CD8-positive, alpha-beta memory T cell (primary cell): ENCODE measurements around the gene PLCB2. TPM values are rescaled to one million over a fixed set of nuclear protein-coding genes. Genes with fewer than 3 reads are reported as not detected.

Source experiments
- CTCF ChIA-PET: fragments of 350-600 bp; sonication (Branson Sonifier 250); formaldehyde crosslinking; loops from one replicate; lab custom pipeline; 2021; ENCODE audit warnings: antibody characterized with exemption; lab: Charles Lee
- POLR2A ChIA-PET: fragments of 350-600 bp; sonication (Branson Sonifier 250); formaldehyde crosslinking; loops from one replicate; lab custom pipeline; 2021; ENCODE audit warnings: antibody characterized with exemption; lab: Charles Lee
- DNase-seq, 5 donors: peaks; one replicate each; pipeline versions ENCODE4 v3.0.0 to v3.0.0-alpha.2; 2020 to 2022; ENCODE audit warnings: mixed read lengths in 1 of 5
- H3K27ac ChIP-seq: one replicate; pipeline ENCODE4 v1.7.0; 2013; ENCODE audit warnings: low read depth, mild to moderate bottlenecking, low read length, moderate library complexity
- H3K27me3 ChIP-seq: 2 replicates; pipeline ENCODE4 v1.7.0; 2013; ENCODE audit warnings: low read length, mild to moderate bottlenecking; ENCODE audit not compliant: insufficient read depth, poor library complexity, severe bottlenecking
- H3K36me3 ChIP-seq: 2 replicates; pipeline ENCODE4 v1.7.0; 2013; ENCODE audit warnings: mild to moderate bottlenecking, low read length, moderate library complexity; ENCODE audit not compliant: insufficient read depth
- H3K4me1 ChIP-seq: 2 replicates; pipeline ENCODE4 v1.7.0; 2013; ENCODE audit warnings: mild to moderate bottlenecking, low read length, moderate library complexity; ENCODE audit not compliant: insufficient read depth
- H3K4me3 ChIP-seq: 2 replicates; pipeline ENCODE4 v1.7.0; 2013; ENCODE audit warnings: mild to moderate bottlenecking, low read length
- H3K9me3 ChIP-seq: 2 replicates; pipeline ENCODE4 v1.7.0; 2013; ENCODE audit warnings: mild to moderate bottlenecking, low read length
- H3K27ac Mint-ChIP-seq, 8 donors: one replicate each; pipeline ENCODE4 v1.8.0; 2020 to 2021; ENCODE audit warnings: mixed read lengths in 8 of 8, mild to moderate bottlenecking in 6 of 8, inconsistent platforms in 3 of 8, moderate library complexity in 3 of 8
- H3K27me3 Mint-ChIP-seq, 2 donors: one replicate each; pipeline ENCODE4 v1.8.0; 2020 to 2021; ENCODE audit warnings: mixed read lengths in 2 of 2, mild to moderate bottlenecking in 1 of 2, moderate library complexity in 1 of 2
- H3K36me3 Mint-ChIP-seq, 3 donors: one replicate each; pipeline ENCODE4 v1.8.0; 2020 to 2021; ENCODE audit warnings: mixed read lengths in 3 of 3, inconsistent platforms in 1 of 3, mild to moderate bottlenecking in 1 of 3
- H3K4me1 Mint-ChIP-seq, 3 donors: one replicate each; pipeline ENCODE4 v1.8.0; 2020 to 2021; ENCODE audit warnings: mixed read lengths in 3 of 3, inconsistent platforms in 1 of 3, mild to moderate bottlenecking in 1 of 3
- H3K4me3 Mint-ChIP-seq, 7 donors: one replicate each; pipeline ENCODE4 v1.8.0; 2020 to 2021; ENCODE audit warnings: mixed read lengths in 7 of 7, mild to moderate bottlenecking in 6 of 7, moderate library complexity in 4 of 7, inconsistent platforms in 2 of 7
- H3K9me3 Mint-ChIP-seq, 5 donors: one replicate each; pipeline ENCODE4 v1.8.0; 2020 to 2022; ENCODE audit warnings: mixed read lengths in 5 of 5, mild to moderate bottlenecking in 3 of 5, moderate library complexity in 2 of 5, inconsistent platforms in 1 of 5
- polyA plus RNA-seq: library from polyadenylated mRNA; unstranded; fragments of 300-500 nt; fragmentation: Illumina TruSeq; gene quantifications from one replicate; pipeline ENCODE4 v1.2.3, GENCODE V29; 2021
- total RNA-seq, 2 experiments: library from RNA; stranded (reverse); gene quantifications; one replicate each; pipeline ENCODE4 v1.2.3, GENCODE V29; 2021

Gene PLCB2
- total and polyA plus RNA-seq, 3 experiments from 2014 or later = 34.8 to 57.7 (median 57.3) TPM

- Mint-ChIP-seq H3K4me3 (peak overlapping the region in 1 of 7 donors; percentile 70), H3K9me3 (no peaks in the 10 kb centered on the region), H3K4me1 (peaks cover 9 to 15% (median 11%) of the 10 kb centered on the region in 3 donors), H3K27me3 (peaks cover 14 to 21% of the 10 kb centered on the region in 2 donors), H3K27ac (no peak overlapping the region), H3K36me3 (peaks cover 0 to 2% (median 0%) of the 10 kb centered on the region in 3 donors)
- ChIA-PET CTCF (interaction anchor here (1.7 kb wide), 1 partner anchor 25 kb away, joined by 6 read pairs; no protein-coding TSS in a partner anchor), POLR2A (no interaction called here)
- H3K36me3 ChIP-seq = no peaks in the 10 kb centered on the region
- no peak overlapping the region for H3K27ac ChIP-seq
- no peak overlapping the region for H3K4me3 ChIP-seq
- no peaks in the 10 kb centered on the region for H3K9me3 ChIP-seq
- peaks cover 7% of the 10 kb centered on the region for H3K27me3 ChIP-seq
- H3K4me1 ChIP-seq = no peaks in the 10 kb centered on the region
- DNase-seq = peak in 1 of 5 donors; percentile 25
Observed at GRCh38 chr15:40249477-40250303, 58.0 kb downstream of the PLCB2 start.

GRCh38 chr15:40248006-40248783 lies 59.5 kb downstream of the PLCB2 start:
- no peaks in the 10 kb centered on the region for H3K36me3 Mint-ChIP-seq
- H3K27me3 ChIP-seq = no peaks in the 10 kb centered on the region
- H3K9me3 Mint-ChIP-seq = no peaks in the 10 kb centered on the region
- no peak overlapping the region for H3K27ac ChIP-seq
- peak in 1 of 5 donors; percentile 31 for DNase-seq
- H3K36me3 ChIP-seq = no peaks in the 10 kb centered on the region
- no peak overlapping the region for H3K27ac Mint-ChIP-seq
- CTCF ChIA-PET = no interaction called here
- no peaks in the 10 kb centered on the region for H3K4me1 ChIP-seq
- no peak overlapping the region for H3K4me3 Mint-ChIP-seq
- no peaks in the 10 kb centered on the region for H3K9me3 ChIP-seq
- peaks cover 5 to 9% of the 10 kb centered on the region in 2 donors for H3K27me3 Mint-ChIP-seq
- H3K4me3 ChIP-seq = no peak overlapping the region
- H3K4me1 Mint-ChIP-seq = peaks cover 3 to 7% (median 4%) of the 10 kb centered on the region in 3 donors
- POLR2A ChIA-PET = no interaction called here

DNA sequence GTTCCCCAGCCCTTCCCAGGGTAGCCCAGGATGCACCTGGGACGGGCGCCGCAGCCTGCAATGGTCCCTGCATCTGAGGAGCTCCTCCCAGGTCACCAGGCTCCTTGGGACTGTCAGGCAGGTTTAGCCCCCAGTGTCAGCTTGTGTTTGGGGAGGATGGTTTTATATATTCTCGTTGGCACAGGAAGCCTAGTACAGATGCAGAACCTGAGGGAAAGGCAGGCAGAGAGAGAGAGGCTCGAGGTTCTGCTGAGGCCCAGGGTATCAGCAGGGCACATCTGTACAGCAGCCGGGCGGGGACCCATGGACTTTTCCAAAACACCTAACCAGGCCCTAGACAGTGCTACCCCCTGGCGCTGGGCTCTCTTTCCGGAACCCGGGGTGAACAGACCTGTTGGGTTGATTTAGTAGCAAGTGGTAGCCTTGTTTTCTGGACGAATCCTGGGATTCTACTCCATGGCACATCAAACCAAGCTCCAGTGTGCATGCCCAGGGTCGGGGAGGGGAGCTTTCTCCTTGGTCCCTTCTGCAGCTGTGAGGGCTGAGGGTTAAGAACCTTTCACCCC lies 60.2 kb downstream of the PLCB2 start:
- no peak for DNase-seq
- no peak overlapping the region for H3K27ac Mint-ChIP-seq
- no peak overlapping the region for H3K27ac ChIP-seq
- no peaks in the 10 kb centered on the region for H3K9me3 ChIP-seq
- H3K4me3 ChIP-seq = no peak overlapping the region
- H3K4me1 Mint-ChIP-seq = peaks cover 0 to 3% (median 0%) of the 10 kb centered on the region in 3 donors
- POLR2A ChIA-PET = no interaction called here
- no peaks in the 10 kb centered on the region for H3K9me3 Mint-ChIP-seq
- CTCF ChIA-PET = interaction anchor here (0.9 to 1.6 kb wide), 3 partner anchors 16 to 30 kb away, joined by 3 to 5 read pairs (median 3); no protein-coding TSS in a partner anchor
- H3K36me3 Mint-ChIP-seq = no peaks in the 10 kb centered on the region
- H3K4me3 Mint-ChIP-seq = peak overlapping the region in 1 of 7 donors; percentile 50
- H3K36me3 ChIP-seq = no peaks in the 10 kb centered on the region
- no peaks in the 10 kb centered on the region for H3K27me3 ChIP-seq
- H3K27me3 Mint-ChIP-seq = peaks cover 5% of the 10 kb centered on the region in 2 donors
- H3K4me1 ChIP-seq = no peaks in the 10 kb centered on the region

DNA sequence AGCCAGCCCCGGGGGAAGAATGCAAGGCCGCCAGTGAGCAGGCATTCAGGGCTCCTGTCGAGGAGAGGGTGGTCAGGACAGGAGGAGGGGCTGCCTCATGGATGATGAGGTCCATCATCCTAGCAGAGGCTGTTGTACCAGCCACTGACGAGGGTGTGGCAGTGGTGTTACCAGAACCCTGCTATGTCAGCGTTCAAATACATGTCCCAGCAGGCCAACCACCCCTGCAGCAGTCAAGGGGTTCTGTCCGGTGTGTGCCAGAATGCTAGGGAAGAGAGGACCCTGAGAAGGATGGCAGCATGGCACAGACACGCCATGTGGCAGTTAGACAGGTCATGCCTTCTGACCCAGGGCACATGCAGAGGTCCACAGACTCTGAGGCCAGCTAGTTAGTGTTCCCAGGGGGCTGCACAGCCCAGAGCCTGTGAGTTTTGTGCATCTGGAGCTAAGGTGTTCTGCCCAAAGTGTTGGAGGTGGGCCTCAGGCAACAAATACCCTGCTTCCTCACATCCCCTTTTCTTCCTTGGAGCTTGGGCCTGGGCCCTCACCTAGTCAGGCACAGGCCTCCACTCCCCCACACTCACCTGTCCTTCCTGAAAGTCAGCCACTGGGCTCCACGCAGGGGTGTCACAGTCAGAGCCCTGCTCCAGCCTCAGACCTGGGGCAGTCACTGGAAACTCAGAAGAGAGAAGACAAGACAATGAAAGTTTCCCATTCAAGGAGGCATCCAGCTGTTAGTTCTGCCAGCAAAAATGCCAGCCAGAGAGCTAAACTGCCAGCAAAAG lies 61.0 kb downstream of the PLCB2 start:
- Histone ChIP-seq H3K4me1 (no peaks in the 10 kb centered on the region), H3K9me3 (no peaks in the 10 kb centered on the region), H3K4me3 (no peak overlapping the region), H3K36me3 (no peaks in the 10 kb centered on the region), H3K27me3 (no peaks in the 10 kb centered on the region), H3K27ac (no peak overlapping the region)
- H3K4me1 Mint-ChIP-seq = peaks cover 0 to 3% (median 0%) of the 10 kb centered on the region in 3 donors
- no peaks in the 10 kb centered on the region for H3K9me3 Mint-ChIP-seq
- peak in 1 of 5 donors; percentile 30 for DNase-seq
- no peaks in the 10 kb centered on the region for H3K36me3 Mint-ChIP-seq
- peaks cover 5% of the 10 kb centered on the region in 2 donors for H3K27me3 Mint-ChIP-seq
- ChIA-PET CTCF (interaction anchor here (0.9 to 1.6 kb wide), 3 partner anchors 16 to 29 kb away, joined by 3 to 5 read pairs (median 3); no protein-coding TSS in a partner anchor), POLR2A (no interaction called here)
- H3K4me3 Mint-ChIP-seq = peak overlapping the region in 1 of 7 donors; percentile 68
- peak overlapping the region in 2 of 8 donors; percentile 6 to 47 for H3K27ac Mint-ChIP-seq

GRCh38 chr15:40245666-40246450 lies 61.9 kb downstream of the PLCB2 start:
- H3K9me3 ChIP-seq = no peaks in the 10 kb centered on the region
- ChIA-PET CTCF (interaction anchor here (1.6 kb wide), 1 partner anchor 28 kb away, joined by 5 read pairs; no protein-coding TSS in a partner anchor), POLR2A (no interaction called here)
- Mint-ChIP-seq H3K4me3 (no peak overlapping the region), H3K9me3 (no peaks in the 10 kb centered on the region), H3K4me1 (no peaks in the 10 kb centered on the region), H3K36me3 (no peaks in the 10 kb centered on the region), H3K27ac (no peak overlapping the region), H3K27me3 (peaks cover 0 to 1% of the 10 kb centered on the region in 2 donors)
- H3K4me1 ChIP-seq = no peaks in the 10 kb centered on the region
- no peak overlapping the region for H3K27ac ChIP-seq
- DNase-seq = no peak
- no peak overlapping the region for H3K4me3 ChIP-seq
- no peaks in the 10 kb centered on the region for H3K27me3 ChIP-seq
- no peaks in the 10 kb centered on the region for H3K36me3 ChIP-seq

DNA sequence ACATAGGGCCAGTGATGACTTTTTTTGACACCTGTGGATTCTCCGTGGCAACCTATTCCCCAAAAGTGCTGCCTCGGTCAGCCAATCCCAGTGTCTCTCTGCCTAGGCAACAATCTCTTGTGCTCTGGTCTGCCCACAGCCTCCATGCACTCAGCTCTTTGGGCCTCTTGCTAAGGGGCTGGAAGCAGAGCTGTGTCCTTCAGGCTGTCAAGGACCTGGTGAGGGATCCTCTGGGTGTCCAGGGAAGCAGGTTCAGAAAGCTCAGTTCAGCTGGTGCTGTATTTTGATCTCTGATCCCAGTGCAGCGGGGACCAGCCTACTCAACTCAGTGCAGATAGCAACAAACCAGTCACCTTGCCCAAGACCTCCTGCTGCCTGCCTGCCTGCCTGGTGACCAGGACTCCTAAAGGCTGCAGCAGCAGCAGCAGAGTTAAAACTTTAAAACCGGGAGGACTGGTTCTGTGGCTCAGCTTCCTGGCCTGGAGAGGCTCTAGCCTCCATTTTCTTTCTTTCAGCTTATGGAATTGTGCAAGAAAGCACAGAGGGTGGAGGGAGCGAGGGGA lies 62.7 kb downstream of the PLCB2 start:
- no peak for DNase-seq
- Histone ChIP-seq H3K4me3 (no peak overlapping the region), H3K4me1 (no peaks in the 10 kb centered on the region), H3K27me3 (no peaks in the 10 kb centered on the region), H3K27ac (no peak overlapping the region), H3K36me3 (no peaks in the 10 kb centered on the region), H3K9me3 (no peaks in the 10 kb centered on the region)
- Mint-ChIP-seq H3K9me3 (no peaks in the 10 kb centered on the region), H3K27me3 (peaks cover 2 to 3% of the 10 kb centered on the region in 2 donors), H3K27ac (no peak overlapping the region), H3K36me3 (no peaks in the 10 kb centered on the region), H3K4me3 (no peak overlapping the region), H3K4me1 (no peaks in the 10 kb centered on the region)
- ChIA-PET CTCF (no interaction called here), POLR2A (no interaction called here)
